ENCODE results near the gene RAP1B. TPM values are rescaled to one million over a fixed set of nuclear protein-coding genes. Genes with fewer than 3 reads are reported as not detected.
A peak's percentile ranks its signal among the peaks of the same experiment; 100 is the strongest.
"Not testable (repeated sequence)": the region's sequence is repeated elsewhere in the genome, so short reads cannot be mapped to it uniquely, and the experiment has no call there.

The RAP1B gene
- total RNA-seq, 1 donor, result 256 TPM

- no peak for DNase-seq (ENCODE audit: low read depth)
- no peak for TF ChIP-seq CTCF (IDR thresholded peaks at IDR 0.05; ENCODE audit: insufficient read depth, low read length)
- no peak overlapping the region for H3K4me3 ChIP-seq (ENCODE audit: low read depth, low read length)
Observed at GRCh38 chr12:68630598-68630997, 19.9 kb downstream of the RAP1B start.

GRCh38 chr12:68631227-68631626 is 20.5 kb downstream of the RAP1B start:
- TF ChIP-seq CTCF (IDR thresholded peaks at IDR 0.05; ENCODE audit: insufficient read depth, low read length), result no peak
- H3K4me3 ChIP-seq (ENCODE audit: low read depth, low read length), result no peak overlapping the region
- DNase-seq (ENCODE audit: low read depth), result peak; percentile 52

DNA sequence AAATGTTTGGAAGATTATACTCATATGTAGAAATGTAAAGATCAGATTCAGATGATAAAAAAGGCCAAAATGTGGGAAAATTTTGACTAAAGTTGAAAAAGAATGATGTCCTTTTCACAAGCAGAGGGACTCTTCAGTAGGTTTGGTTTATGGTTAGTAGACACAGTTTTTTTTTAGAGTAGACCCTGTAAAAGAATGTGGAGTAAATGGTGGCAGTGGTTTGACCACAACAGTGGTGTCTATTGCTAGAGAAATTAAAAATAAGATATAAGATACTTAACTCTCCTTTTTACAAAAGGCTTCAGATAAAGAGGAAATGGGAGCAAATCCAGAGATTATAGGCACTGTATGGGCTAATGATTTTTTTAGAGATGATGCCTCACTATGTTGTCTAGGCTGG is 21.8 kb downstream of the RAP1B start:
- no peak for DNase-seq (ENCODE audit: low read depth)
- TF ChIP-seq CTCF (IDR thresholded peaks at IDR 0.05; ENCODE audit: insufficient read depth, low read length), result no peak
- no peak overlapping the region for H3K4me3 ChIP-seq (ENCODE audit: low read depth, low read length)

- H3K4me3 ChIP-seq (ENCODE audit: low read depth, low read length), result no peak overlapping the region
- no peak for TF ChIP-seq CTCF (IDR thresholded peaks at IDR 0.05; ENCODE audit: insufficient read depth, low read length)
- no peak for DNase-seq (ENCODE audit: low read depth)
Observed at GRCh38 chr12:68633614-68634558, 23.2 kb downstream of the RAP1B start.

- H3K4me3 ChIP-seq (ENCODE audit: low read depth, low read length), result no peak overlapping the region
- peak; percentile 64 for DNase-seq (ENCODE audit: low read depth)
- TF ChIP-seq CTCF (IDR thresholded peaks at IDR 0.05; ENCODE audit: insufficient read depth, low read length), result no peak
Observed at GRCh38 chr12:68636268-68636667, 25.6 kb downstream of the RAP1B start.

DNA sequence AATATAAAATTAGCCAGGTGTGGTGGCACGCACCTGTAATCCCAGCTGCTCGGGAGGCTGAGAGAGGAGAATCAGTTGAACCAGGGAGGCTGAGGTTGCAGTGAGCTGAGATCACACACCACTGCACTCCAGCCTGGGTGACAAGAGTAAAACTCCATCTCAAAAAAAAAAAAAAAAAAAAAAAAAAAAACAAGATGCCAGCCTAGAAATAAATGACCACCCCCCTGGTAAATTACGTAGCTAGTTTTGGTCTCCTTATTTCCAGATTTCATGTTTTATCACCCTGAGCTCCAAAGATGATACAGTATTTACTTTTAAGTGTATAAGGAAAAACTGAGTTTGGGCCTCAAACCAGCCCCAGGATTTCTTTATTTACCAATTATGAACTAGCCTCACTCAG is 26.7 kb downstream of the RAP1B start:
- not testable (repeated sequence) for DNase-seq (ENCODE audit: low read depth); H3K4me3 ChIP-seq (ENCODE audit: low read depth, low read length)

- no peak for TF ChIP-seq CTCF (IDR thresholded peaks at IDR 0.05; ENCODE audit: insufficient read depth, low read length)
- H3K4me3 ChIP-seq (ENCODE audit: low read depth, low read length), result no peak overlapping the region
- DNase-seq (ENCODE audit: low read depth), result no peak
Observed at GRCh38 chr12:68638171-68638570, 27.5 kb downstream of the RAP1B start.
